Gastrocnemius medialis (tissue), 4 donors: Measurements from ENCODE around the gene SRSF4.

Experiments used
- CTCF ChIP-seq, 5 experiments: fragments of 450-650 bp in 3 of 5; fragments of 200-600 bp in 2 of 5; sonication (generic) in 2 of 5; IDR thresholded peaks in 4 of 5; conservative IDR thresholded peaks in 1 of 5; 1 replicate in 4 of 5; 2 replicates in 1 of 5; pipeline ENCODE4 v1.5.1; 2016 to 2019; ENCODE audit warnings: antibody characterized with exemption in 5 of 5, mild to moderate bottlenecking in 3 of 5, moderate library complexity in 3 of 5
- POLR2A ChIP-seq, 2 donors: fragments of 450-650 bp; IDR thresholded peaks; one replicate each; pipeline ENCODE4 v1.6.1; 2017; ENCODE audit warnings: antibody characterized with exemption in 2 of 2, mild to moderate bottlenecking in 2 of 2, moderate library complexity in 2 of 2

- TF ChIP-seq CTCF (IDR thresholded peaks at IDR 0.05 in 4 of 5, conservative IDR thresholded peaks at IDR 0.05 in 1 of 5) (no peak), POLR2A (IDR thresholded peaks at IDR 0.05) (no peak)
These were observed 35.9 kb upstream of the SRSF4 start for GRCh38 chr1:29217633-29218032.
